Measurements from ENCODE around the gene ZNF587B. TPM values are rescaled to one million over a fixed set of nuclear protein-coding genes. Genes with fewer than 3 reads are reported as not detected.
"Not testable (repeated sequence)": the region's sequence is repeated elsewhere in the genome, so short reads cannot be mapped to it uniquely, and the experiment has no call there.

The ZNF587B gene
- total and polyA plus RNA-seq, 3 donors from 2014 or later = 11.8 to 41.2 (median 38.7) TPM

GRCh38 chr19:57817976-57818375 lies 12.1 kb upstream of the ZNF587B start:
- no peak for DNase-seq
- peaks cover 6% of the 10 kb centered on the region for H3K4me1 ChIP-seq
- WGBS, 2 donors = 94 to 95% methylated on average over 14 of the region's 14 CpGs
- H3K4me3 ChIP-seq = no peak overlapping the region
- H3K27ac ChIP-seq = no peak overlapping the region
- TF ChIP-seq, protein P1, sequence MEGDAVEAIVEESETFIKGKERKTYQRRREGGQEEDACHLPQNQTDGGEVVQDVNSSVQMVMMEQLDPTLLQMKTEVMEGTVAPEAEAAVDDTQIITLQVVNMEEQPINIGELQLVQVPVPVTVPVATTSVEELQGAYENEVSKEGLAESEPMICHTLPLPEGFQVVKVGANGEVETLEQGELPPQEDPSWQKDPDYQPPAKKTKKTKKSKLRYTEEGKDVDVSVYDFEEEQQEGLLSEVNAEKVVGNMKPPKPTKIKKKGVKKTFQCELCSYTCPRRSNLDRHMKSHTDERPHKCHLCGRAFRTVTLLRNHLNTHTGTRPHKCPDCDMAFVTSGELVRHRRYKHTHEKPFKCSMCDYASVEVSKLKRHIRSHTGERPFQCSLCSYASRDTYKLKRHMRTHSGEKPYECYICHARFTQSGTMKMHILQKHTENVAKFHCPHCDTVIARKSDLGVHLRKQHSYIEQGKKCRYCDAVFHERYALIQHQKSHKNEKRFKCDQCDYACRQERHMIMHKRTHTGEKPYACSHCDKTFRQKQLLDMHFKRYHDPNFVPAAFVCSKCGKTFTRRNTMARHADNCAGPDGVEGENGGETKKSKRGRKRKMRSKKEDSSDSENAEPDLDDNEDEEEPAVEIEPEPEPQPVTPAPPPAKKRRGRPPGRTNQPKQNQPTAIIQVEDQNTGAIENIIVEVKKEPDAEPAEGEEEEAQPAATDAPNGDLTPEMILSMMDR (IDR thresholded peaks at IDR 0.05) = no peak
- no peak for TF ChIP-seq POLR2A (IDR thresholded peaks at IDR 0.05)
- intact Hi-C loops (cut with DNase I; ENCODE audit: low total_unique reads) = no loop called here
- H3K27me3 ChIP-seq = no peaks in the 10 kb centered on the region
- H3K9me3 ChIP-seq = no peaks in the 10 kb centered on the region
- H3K36me3 ChIP-seq (ENCODE audit: low read depth, missing control alignments) = no peaks in the 10 kb centered on the region

DNA sequence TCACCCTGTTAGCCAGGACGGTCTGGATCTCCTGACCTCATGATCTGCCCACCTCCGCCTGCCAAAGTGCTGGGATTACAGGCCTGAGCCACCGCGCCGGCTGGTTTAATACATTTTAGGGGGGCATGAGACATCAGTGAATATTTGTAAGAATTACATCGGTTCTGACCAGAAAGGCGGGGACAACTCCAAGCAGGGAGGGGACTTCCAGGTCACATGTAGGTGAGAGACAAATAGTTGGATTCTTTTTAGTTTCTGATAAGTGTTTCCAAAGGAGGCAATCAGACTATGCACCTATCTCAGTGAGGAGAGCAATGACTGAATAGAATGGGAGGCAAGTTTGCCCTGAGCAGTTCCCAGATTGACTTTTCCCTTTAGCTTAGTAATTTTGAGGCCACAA lies 11.7 kb upstream of the ZNF587B start:
- no peaks in the 10 kb centered on the region for H3K9me3 ChIP-seq
- no peak overlapping the region for H3K27ac ChIP-seq
- no peaks in the 10 kb centered on the region for H3K36me3 ChIP-seq (ENCODE audit: low read depth, missing control alignments)
- intact Hi-C loops (cut with DNase I; ENCODE audit: low total_unique reads) = no loop called here
- WGBS, 2 donors = 82 to 91% methylated on average over 7 of the region's 7 CpGs
- no peaks in the 10 kb centered on the region for H3K27me3 ChIP-seq
- H3K4me1 ChIP-seq = peaks cover 6% of the 10 kb centered on the region
- DNase-seq = no peak
- no peak for TF ChIP-seq POLR2A (IDR thresholded peaks at IDR 0.05)
- TF ChIP-seq, protein P1 (IDR thresholded peaks at IDR 0.05) = no peak
- H3K4me3 ChIP-seq = no peak overlapping the region

DNA sequence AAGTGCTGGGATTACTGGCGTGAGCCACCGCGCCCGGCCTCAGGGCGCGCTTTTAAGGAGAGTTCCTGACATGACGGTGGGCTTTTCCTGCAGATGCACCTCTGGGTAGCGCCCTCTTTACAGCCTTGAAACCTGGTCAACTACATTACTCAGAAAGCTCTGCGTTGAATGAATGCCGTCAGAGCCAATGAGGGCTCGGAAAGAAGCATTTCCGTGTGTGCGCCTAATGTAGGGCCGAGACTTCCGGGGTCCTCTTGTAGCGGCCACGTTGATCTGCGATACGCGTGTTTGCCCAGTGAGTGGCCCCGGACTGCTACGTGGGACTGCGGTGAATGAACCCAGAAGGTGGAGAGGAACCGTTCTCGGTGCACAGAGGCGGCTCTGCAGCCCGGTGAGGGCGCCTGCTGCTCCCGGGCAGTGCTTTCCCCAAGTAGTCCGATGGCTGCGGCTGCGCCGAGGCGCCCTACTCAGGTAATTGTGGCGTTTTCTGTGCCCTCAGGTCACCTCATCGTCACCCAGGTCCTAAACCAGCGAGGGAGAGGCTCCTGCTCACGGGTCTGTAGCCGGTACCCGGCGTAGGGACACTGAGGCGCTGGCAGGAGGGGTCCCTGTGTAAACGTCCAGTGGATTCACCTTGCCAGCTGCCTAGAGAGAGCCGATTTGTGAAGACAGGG lies 10.5 kb upstream of the ZNF587B start:
- intact Hi-C loops (cut with DNase I; ENCODE audit: low total_unique reads) = no loop called here
- TF ChIP-seq, protein P1 (IDR thresholded peaks at IDR 0.05) = no peak
- TF ChIP-seq POLR2A (IDR thresholded peaks at IDR 0.05) = no peak
- Histone ChIP-seq H3K27ac (peak overlapping the region; percentile 58 to 72), H3K27me3 (no peaks in the 10 kb centered on the region), H3K4me1 (peaks cover 6% of the 10 kb centered on the region), H3K9me3 (no peaks in the 10 kb centered on the region), H3K4me3 (peak overlapping the region; percentile 76), H3K36me3 (ENCODE audit: low read depth, missing control alignments) (no peaks in the 10 kb centered on the region)
- DNase-seq = peak; percentile 94
- 0 to 1% methylated on average over 26 to 42 of the region's 44 CpGs for WGBS, 2 donors

DNA sequence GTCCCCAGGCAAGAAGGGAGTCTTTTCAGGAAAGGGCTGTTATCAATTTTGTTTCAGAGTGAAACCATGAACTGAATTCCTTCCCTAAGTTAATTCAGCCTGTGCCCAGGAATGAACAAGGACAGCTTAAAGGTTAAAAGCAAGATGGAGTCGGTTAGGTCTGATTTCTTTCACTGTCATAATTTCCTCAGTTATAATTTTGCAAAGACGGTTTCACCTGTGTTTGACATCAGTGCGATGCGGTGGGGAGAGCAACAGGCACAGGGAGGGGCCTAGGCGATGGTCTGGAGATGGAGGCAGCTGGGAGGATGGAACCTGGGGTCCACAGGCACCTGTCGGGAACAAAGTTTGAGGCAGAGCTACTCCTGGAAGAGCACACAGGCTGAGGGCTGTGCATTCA lies 9.5 kb upstream of the ZNF587B start:
- Histone ChIP-seq H3K4me1 (peaks cover 6% of the 10 kb centered on the region), H3K9me3 (no peaks in the 10 kb centered on the region), H3K36me3 (ENCODE audit: low read depth, missing control alignments) (no peaks in the 10 kb centered on the region), H3K4me3 (peak overlapping the region; percentile 76), H3K27me3 (no peaks in the 10 kb centered on the region), H3K27ac (peak overlapping the region in 1 of 2 donors; percentile 39)
- WGBS, 2 donors = 58 to 71% methylated on average over 6 of the region's 6 CpGs
- no peak for TF ChIP-seq POLR2A (IDR thresholded peaks at IDR 0.05)
- TF ChIP-seq, protein P1 (IDR thresholded peaks at IDR 0.05) = no peak
- DNase-seq = no peak
- intact Hi-C loops (cut with DNase I; ENCODE audit: low total_unique reads) = no loop called here

DNA sequence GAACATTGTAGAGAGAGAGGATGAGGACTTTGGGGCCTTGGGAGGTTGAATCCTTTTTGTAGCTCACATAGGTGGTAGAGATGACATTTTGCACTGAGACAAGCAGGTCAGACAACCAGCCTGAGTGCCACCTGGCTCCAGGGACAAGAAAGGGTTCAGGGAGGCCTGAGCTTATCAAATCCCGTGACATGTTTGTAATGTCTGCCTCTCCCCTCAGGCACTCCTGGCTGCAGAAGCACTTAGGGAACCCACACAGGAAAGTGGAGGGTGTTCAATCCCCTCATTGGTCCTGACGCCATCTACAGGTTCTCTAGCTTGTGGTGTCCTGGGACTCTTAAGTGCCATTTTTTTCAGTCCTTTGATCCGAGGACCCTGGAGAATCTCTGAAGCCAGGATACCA lies 9.0 kb upstream of the ZNF587B start:
- H3K9me3 ChIP-seq; DNase-seq; H3K27ac ChIP-seq; H3K4me1 ChIP-seq; H3K4me3 ChIP-seq; H3K27me3 ChIP-seq; H3K36me3 ChIP-seq (ENCODE audit: low read depth, missing control alignments); intact Hi-C loops (cut with DNase I; ENCODE audit: low total_unique reads): not testable (repeated sequence)
- WGBS, 2 donors = 55 to 71% methylated on average over 2 of the region's 3 CpGs

GRCh38 chr19:57821501-57821900 lies 8.6 kb upstream of the ZNF587B start:
- intact Hi-C loops (cut with DNase I; ENCODE audit: low total_unique reads); H3K9me3 ChIP-seq; H3K27ac ChIP-seq; H3K4me1 ChIP-seq; DNase-seq; H3K4me3 ChIP-seq; H3K36me3 ChIP-seq (ENCODE audit: low read depth, missing control alignments); H3K27me3 ChIP-seq: not testable (repeated sequence)
- 100% methylated on average over 3 of the region's 3 CpGs for WGBS, 2 donors

DNA sequence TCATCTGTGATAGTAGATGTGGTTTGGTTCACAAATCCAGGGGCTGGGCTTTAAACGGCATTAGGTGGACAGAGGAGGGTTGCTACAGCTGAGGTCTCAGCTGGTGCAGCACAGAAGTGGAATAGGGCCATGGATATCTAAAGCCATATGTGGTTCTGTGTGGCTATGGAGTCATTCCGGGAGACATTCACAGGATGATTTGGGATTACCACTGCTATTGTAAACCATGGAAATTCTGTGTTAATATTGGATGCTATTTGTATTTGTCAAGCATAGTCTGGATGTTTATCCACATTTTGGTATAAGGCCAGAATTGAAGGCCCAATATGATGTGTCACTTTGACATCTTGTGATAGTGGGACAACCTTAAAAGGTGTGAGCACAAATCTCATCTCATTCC lies 6.9 kb upstream of the ZNF587B start:
- 78 to 95% methylated on average over 2 of the region's 2 CpGs for WGBS, 2 donors
- DNase-seq; H3K27me3 ChIP-seq; H3K27ac ChIP-seq; H3K4me1 ChIP-seq; H3K9me3 ChIP-seq; H3K4me3 ChIP-seq; H3K36me3 ChIP-seq (ENCODE audit: low read depth, missing control alignments); intact Hi-C loops (cut with DNase I; ENCODE audit: low total_unique reads): not testable (repeated sequence)

GRCh38 chr19:57823608-57824007 lies 6.5 kb upstream of the ZNF587B start:
- H3K9me3 ChIP-seq; H3K4me3 ChIP-seq; intact Hi-C loops (cut with DNase I; ENCODE audit: low total_unique reads); DNase-seq; H3K27me3 ChIP-seq; H3K4me1 ChIP-seq; H3K36me3 ChIP-seq (ENCODE audit: low read depth, missing control alignments); H3K27ac ChIP-seq: not testable (repeated sequence)
- WGBS, 2 donors = 68 to 74% methylated on average over 4 of the region's 4 CpGs

Data from testis (tissue), 3 donors.